HG03064 (cell line): ENCODE data around the gene CMTM6.
A peak's percentile ranks its signal among the peaks of the same experiment; 100 is the strongest.
"Not testable (repeated sequence)": the region's sequence is repeated elsewhere in the genome, so short reads cannot be mapped to it uniquely, and the experiment has no call there.

ENCODE experiments used
- ATAC-seq: cut with Tn5 transposase; IDR thresholded peaks from one replicate; pipeline ENCODE4 v1.9.1; 2021; ENCODE audit warnings: low read depth; ENCODE audit not compliant: unreplicated experiment

CMTM6 gene

DNA sequence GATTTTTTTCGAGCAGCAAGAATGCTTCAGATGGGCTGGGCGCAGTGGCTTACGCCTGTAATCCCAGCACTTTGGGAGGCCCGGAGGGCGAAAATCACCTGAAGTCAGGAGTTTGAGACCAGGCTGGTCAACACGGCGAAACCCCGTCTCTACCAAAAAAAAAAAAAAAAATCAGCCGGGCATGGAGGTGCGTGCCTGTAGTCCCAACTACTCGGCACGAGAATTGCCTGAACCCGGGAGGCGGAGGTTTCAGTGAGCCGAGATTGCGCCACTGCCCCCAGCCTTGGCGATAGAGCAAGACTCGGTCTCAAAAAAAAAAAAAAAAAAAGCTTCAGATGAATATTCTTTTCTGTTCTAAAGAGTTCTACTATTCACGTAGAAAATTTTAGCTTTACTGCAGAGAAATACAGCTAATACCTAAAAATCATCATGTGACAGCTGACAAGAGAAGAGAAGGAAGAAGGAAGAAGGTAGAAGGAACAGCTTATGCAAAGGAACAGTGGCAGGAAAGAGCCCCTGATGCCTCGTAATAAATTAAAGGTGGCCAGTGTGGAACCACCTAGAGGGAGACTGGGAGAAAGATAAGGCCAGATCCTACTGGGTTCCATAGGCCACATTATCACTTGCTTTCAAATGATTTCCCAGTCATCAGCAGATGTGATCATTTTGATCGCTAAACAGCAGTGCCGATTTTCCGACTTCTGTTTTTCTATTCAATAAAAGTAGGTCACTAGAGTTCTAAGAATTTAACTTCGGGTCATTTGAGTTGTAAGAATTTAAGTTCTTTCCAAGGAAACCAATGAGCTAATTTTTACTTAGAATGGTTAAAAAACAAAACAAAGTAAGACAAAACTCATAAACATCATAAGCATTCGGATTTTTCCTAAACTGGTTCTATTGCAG is 1.5 kb downstream of the CMTM6 start:
- no peak for ATAC-seq

GRCh38 chr3:32500231-32500630 is 2.4 kb downstream of the CMTM6 start:
- ATAC-seq: no peak

DNA sequence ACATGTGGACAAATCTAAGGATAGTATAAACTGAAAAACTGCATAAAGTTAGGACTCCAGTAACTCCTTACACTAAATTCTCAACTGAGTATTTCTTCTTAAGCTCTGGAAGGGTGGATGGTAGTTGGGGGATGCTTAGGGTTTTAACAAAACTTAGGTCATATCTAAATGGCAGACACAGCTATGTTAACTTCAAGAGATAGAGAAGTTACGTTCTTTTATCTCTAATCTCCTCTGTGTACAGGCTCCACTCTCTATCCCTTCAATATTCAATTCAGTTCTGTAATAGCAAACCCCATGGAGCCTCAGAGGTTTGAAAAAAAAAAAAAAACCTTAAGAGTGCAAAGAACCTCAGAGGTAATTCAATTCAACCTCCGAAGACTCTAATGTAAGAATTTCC is 3.1 kb downstream of the CMTM6 start:
- ATAC-seq: no peak

DNA sequence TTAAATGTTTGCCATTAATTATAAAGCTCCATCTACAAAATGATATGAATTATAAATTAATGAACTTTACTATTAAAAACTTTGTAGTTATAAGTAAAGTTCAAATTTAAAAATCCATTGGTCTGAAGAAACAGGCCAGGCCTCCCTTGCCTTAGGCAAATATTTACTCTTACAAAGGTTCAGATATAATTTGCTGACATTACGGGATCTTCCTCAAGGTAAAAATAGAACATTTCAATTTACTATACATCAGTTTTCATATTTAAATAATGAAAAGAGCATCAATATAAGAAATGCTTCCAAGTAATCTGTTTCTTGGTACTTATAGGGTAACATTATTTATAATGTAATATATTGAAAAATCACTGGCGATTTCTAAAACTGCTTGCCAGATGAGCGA is 3.7 kb downstream of the CMTM6 start:
- ATAC-seq: no peak

GRCh38 chr3:32498252-32498651 is 4.4 kb downstream of the CMTM6 start:
- ATAC-seq: no peak

DNA sequence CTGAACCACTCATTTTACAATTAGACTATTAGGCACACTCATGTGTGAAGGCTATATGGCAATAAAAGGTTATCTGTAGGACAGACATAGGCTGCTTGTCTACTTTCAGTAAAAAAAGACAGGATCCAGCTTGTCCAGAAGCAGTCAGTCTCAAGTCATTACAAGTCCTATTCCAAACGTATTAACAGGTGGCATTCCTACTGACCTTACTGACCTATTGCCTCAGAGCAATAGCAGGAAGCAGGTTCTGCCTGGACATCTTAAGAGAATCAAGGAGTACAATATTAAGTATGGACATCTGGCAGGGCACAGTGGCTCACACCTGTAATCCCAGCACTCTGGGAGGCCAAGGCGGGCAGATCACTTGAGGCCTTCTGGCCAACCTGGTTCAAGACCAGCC is 7.0 kb downstream of the CMTM6 start:
- ATAC-seq: no peak

DNA sequence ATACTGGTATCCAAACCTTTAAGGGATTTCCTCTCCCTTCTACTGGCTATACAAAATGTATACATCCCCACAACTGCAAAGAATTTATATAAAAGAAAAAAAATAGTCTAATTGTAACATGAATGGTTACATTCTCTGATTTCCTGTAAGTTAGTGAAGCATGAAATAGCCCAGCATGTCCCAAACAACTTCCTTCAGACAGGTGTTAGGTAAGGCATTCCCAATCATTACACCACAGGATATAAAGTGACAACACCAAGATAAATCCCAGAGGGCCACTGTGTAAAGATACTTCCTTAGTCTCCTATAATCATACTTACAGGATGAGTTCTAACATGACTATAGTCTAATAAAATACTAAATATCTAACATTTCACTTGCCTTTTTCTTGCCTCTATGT is 7.6 kb downstream of the CMTM6 start:
- no peak for ATAC-seq

DNA sequence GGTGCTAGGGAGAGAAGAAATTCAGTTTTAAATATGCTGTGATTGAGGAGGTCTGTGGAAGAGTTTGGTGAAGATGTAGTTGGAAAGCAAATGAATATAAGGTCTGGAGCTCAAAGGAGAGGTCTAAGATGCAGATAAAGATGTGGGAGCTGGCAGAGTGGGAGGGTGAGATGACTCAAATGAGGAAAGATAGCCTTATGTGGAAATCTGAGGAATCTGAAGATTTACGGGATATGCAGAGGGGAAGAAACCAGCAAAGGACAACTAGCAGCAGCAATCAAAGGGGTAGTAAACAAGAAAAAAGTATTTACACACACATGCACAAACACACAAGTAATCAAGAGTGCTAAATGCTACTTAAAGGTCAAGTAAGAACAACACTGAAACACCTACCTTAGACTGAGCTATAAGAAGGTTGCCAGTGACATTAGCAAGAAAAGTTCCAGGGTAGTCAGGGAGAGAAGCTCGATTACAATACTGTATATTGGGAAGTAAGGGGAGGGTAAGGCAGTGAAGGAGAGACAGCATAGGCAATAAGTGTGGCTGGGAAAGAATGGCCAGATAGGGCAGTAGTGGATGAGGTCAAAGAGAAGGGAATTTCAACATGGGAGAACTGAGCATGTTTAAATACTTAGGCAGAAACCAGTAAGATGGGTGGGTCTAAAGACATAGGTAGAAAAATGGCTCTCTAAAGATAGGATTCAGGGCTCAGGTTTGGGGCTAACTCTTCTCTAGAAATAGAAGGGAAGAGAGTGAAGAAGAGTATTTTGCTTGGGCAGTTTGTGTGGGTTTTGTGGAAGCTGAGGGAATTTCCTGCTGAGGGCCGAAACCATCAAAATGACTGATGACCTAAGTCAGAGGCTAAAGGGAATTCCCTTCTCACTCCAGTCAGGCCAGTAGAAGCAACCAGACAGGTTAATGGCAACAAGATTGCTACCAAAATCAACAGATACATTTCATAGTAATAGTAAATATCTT is 8.9 kb downstream of the CMTM6 start:
- peak; percentile 55 for ATAC-seq

DNA sequence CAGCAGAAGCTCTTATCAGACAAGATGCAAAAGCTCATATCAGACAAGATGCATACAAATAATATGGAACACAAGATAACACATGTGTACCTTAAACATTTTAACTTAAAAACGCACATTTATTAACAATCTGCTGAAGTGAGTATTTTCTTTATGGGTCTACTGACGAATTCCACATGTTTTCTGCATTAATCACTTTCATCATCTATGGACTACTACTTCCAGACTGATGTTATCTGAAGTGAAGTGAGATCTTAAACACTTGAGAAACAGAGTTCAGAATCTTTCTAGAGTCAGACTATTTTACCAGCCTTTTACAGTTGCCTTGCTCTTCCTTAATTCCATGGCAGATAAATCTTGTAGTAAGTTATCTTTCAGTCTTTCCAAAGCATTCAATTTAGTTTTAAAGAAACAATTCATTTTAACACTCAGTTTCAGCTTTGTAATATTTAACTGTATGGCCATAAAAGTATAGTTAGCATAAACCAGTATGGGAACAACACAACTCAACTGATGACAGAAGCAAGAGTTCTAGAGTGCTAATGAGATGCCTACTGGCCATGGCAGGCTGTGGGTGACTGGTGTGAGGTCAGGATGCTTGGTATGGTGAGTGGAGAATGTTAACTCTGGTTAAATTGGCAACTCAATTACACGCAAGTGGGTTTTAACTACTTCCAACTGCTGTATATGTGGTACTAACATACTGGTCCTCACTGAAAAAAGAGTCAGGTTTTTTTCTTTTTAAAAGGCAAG is 9.8 kb downstream of the CMTM6 start:
- no peak for ATAC-seq

GRCh38 chr3:32488474-32489008 is 14.1 kb downstream of the CMTM6 start:
- no peak for ATAC-seq

- ATAC-seq: no peak
Observed at GRCh38 chr3:32487781-32488473, 14.7 kb downstream of the CMTM6 start.

GRCh38 chr3:32484436-32484835 is 18.2 kb downstream of the CMTM6 start:
- no peak for ATAC-seq

GRCh38 chr3:32483772-32484171 is 18.9 kb downstream of the CMTM6 start:
- ATAC-seq: no peak

- ATAC-seq: no peak
Observed at GRCh38 chr3:32482693-32483092, 20.0 kb downstream of the CMTM6 start.

- ATAC-seq: no peak
Observed at GRCh38 chr3:32481791-32482631, 20.6 kb downstream of the CMTM6 start.

DNA sequence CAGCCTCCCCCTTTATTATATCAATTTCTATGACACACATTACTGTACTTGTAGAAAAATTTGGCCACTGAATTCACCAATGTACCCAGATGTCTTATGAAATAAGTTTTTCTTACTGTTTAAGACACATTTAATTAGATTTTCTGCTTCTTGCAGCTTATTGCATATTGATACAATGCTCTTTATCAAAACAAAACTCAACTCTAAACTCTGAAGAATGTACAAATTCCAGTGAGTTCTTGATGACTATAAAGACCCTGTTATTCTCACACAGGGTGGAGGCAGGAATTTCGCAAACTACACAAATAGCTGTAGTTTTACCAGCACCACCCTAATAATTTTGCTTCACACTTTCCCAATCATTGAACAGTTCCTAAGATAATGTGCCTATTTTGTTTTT is 22.0 kb downstream of the CMTM6 start:
- ATAC-seq: no peak

DNA sequence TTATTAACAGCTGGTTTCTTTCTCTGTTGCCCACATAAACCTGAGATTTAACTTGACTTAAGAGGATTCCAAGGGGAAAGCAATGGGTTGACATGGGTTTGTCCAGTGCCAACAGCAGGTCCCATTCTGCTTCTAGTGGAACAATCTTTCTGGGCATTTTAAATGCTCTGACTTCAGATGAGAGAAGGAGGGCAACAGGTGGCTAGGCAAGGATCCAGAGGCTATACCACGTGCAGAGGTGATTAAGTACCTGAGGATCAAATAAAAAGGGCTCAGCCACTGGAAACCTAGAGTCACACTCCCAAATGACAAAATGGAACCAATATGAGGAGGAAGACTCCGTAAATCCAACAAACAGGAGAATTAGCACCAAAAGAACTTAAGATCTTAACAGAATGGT is 28.5 kb downstream of the CMTM6 start:
- no peak for ATAC-seq

DNA sequence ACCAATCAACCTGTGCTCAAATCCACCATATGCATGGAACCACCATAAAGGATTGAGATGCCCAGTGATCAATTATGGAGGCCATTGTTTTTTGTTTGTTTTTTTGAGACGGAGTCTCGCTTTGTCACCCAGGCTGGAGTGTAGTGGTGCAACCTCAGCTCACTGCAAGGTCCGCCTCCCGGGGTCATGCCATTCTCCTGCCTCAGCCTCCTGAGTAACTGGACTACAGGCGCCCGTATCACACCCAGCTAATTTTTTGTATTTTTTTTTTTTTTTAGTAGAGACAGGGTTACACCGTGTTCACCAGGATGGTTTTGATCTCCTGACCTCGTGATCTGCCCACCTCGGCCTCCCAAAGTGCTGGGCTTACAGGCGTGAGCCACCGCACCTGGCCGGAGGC is 30.5 kb downstream of the CMTM6 start:
- ATAC-seq: not testable (repeated sequence)

- no peak for ATAC-seq
Observed at GRCh38 chr3:32471246-32471645, 31.4 kb downstream of the CMTM6 start.
